OCI-LY3 (cell line): Measurements from ENCODE around the gene PCDHGC5.

Experiments
- H2AFZ ChIP-seq: fragments of 200-600, 300-600 bp; shearing (Covaris generic); 2 replicates; pipeline ENCODE4 v1.6.0; 2014; ENCODE audit warnings: antibody characterized with exemption, low read depth, low read length
- H3K27ac ChIP-seq: fragments of 200-600, 300-600 bp; sonication (generic); 2 replicates; pipeline ENCODE4 v1.5.1; 2014; ENCODE audit warnings: mild to moderate bottlenecking, low read length, moderate library complexity, mixed read lengths
- H3K27me3 ChIP-seq: fragments of 200-600, 300-600 bp; sonication (generic); 2 replicates; pipeline ENCODE4 v1.6.1; 2014; ENCODE audit warnings: low read depth, low read length, mixed read lengths
- H3K36me3 ChIP-seq: fragments of 200-600, 300-600 bp; sonication (generic); replicated peaks from 2 replicates; pipeline ENCODE3; 2014; ENCODE audit warnings: low read depth, low read length, mixed read lengths
- H3K4me1 ChIP-seq: fragments of 300-600, 200-600 bp; sonication (generic); 2 replicates; pipeline ENCODE4 v1.6.1; 2014; ENCODE audit warnings: low read length, mixed read lengths
- H3K4me2 ChIP-seq: fragments of 200-600, 300-600 bp; sonication (generic); 2 replicates; pipeline ENCODE4 v1.6.1; 2014; ENCODE audit warnings: low read length, mixed read lengths
- H3K4me3 ChIP-seq: fragments of 300-600, 200-600 bp; sonication (generic); 2 replicates; pipeline ENCODE4 v1.5.1; 2014; ENCODE audit warnings: antibody characterized with exemption, mild to moderate bottlenecking, low read length, moderate library complexity
- H3K79me2 ChIP-seq: fragments of 300-600, 200-600 bp; shearing (Covaris generic); 2 replicates; pipeline ENCODE4 v1.6.1; 2014; ENCODE audit warnings: mild to moderate bottlenecking, low read length, mixed read lengths
- H3K9ac ChIP-seq: fragments of 300-600, 200-600 bp; shearing (Covaris generic); 2 replicates; pipeline ENCODE4 v1.6.0; 2014; ENCODE audit warnings: mild to moderate bottlenecking, low read length, moderate library complexity
- H3K9me3 ChIP-seq: fragments of 200-600, 300-600 bp; shearing (Covaris generic); 2 replicates; pipeline ENCODE4 v1.6.1; 2014; ENCODE audit warnings: low read length, mixed read lengths; ENCODE audit not compliant: insufficient read depth
- H4K20me1 ChIP-seq: fragments of 200-600, 300-600 bp; sonication (generic); 2 replicates; pipeline ENCODE4 v1.6.1; 2016; ENCODE audit warnings: low read length, mixed read lengths; ENCODE audit not compliant: insufficient read depth
- CTCF ChIP-seq: fragments of 200-600, 300-600 bp; sonication (generic); IDR thresholded peaks from 2 replicates; pipeline ENCODE4 v1.5.1; 2014; ENCODE audit warnings: antibody characterized with exemption, low read length, low read depth
- EZH2phosphoT487 ChIP-seq: fragments of 200-600 bp; shearing (Covaris generic); IDR thresholded peaks from 2 replicates; pipeline ENCODE4 v1.6.1; 2018; ENCODE audit warnings: antibody characterized with exemption, mixed run types, low read depth

The PCDHGC5 gene

GRCh38 chr5:141488591-141489561 lies at the start of gene PCDHGC5:
TSS of gene PCDHGC5 (plus strand) at chr5:141489081. CDS start at chr5:141489241, 160 bp downstream.
- no peaks in the 10 kb centered on the region for H4K20me1 ChIP-seq
- H3K27me3 ChIP-seq, result peaks cover 11% of the 10 kb centered on the region
- H3K4me3 ChIP-seq, result no peak within 1 kb of the TSS
- no peak within 1 kb of the TSS for H3K9ac ChIP-seq
- no peaks in the 10 kb centered on the region for H3K4me1 ChIP-seq
- H3K4me2 ChIP-seq, result no peak within 1 kb of the TSS
- no peak within 1 kb of the TSS for H2AFZ ChIP-seq
- H3K79me2 ChIP-seq, result no peaks in the 10 kb centered on the region
- no peaks in the 10 kb centered on the region for H3K36me3 ChIP-seq
- H3K27ac ChIP-seq, result no peak within 1 kb of the TSS
- no peak for TF ChIP-seq EZH2phosphoT487
- no peak for TF ChIP-seq CTCF
- no peaks in the 10 kb centered on the region for H3K9me3 ChIP-seq

GRCh38 chr5:141439411-141440141 lies 49.3 kb upstream of the PCDHGC5 start:
- no peaks in the 10 kb centered on the region for H4K20me1 ChIP-seq
- no peak overlapping the region for H2AFZ ChIP-seq
- no peak overlapping the region for H3K4me2 ChIP-seq
- peaks cover 5% of the 10 kb centered on the region; the same call in 1 of the 2 replicates for H3K27me3 ChIP-seq
- H3K36me3 ChIP-seq, result no peaks in the 10 kb centered on the region
- no peaks in the 10 kb centered on the region for H3K4me1 ChIP-seq
- H3K9me3 ChIP-seq, result no peaks in the 10 kb centered on the region
- H3K27ac ChIP-seq, result no peak overlapping the region
- no peak for TF ChIP-seq CTCF
- TF ChIP-seq EZH2phosphoT487, result no peak
- no peak overlapping the region for H3K9ac ChIP-seq
- H3K79me2 ChIP-seq, result no peaks in the 10 kb centered on the region
- no peak overlapping the region for H3K4me3 ChIP-seq

- H3K27me3 ChIP-seq, result peaks cover 5% of the 10 kb centered on the region; the same call in 1 of the 2 replicates
- H3K36me3 ChIP-seq, result no peaks in the 10 kb centered on the region
- H3K79me2 ChIP-seq, result no peaks in the 10 kb centered on the region
- no peak overlapping the region for H3K27ac ChIP-seq
- H3K4me3 ChIP-seq, result no peak overlapping the region
- no peak overlapping the region for H2AFZ ChIP-seq
- H3K9ac ChIP-seq, result no peak overlapping the region
- no peaks in the 10 kb centered on the region for H4K20me1 ChIP-seq
- no peaks in the 10 kb centered on the region for H3K4me1 ChIP-seq
- no peak overlapping the region for H3K4me2 ChIP-seq
- TF ChIP-seq CTCF (no peak), EZH2phosphoT487 (no peak)
- no peaks in the 10 kb centered on the region for H3K9me3 ChIP-seq
Measured at GRCh38 chr5:141440341-141440740, 48.5 kb upstream of the PCDHGC5 start.

- no peak overlapping the region for H3K4me3 ChIP-seq
- no peaks in the 10 kb centered on the region for H3K9me3 ChIP-seq
- H4K20me1 ChIP-seq, result no peaks in the 10 kb centered on the region
- no peak overlapping the region for H3K4me2 ChIP-seq
- no peak overlapping the region for H3K9ac ChIP-seq
- no peak for TF ChIP-seq CTCF
- TF ChIP-seq EZH2phosphoT487, result no peak
- no peak overlapping the region for H2AFZ ChIP-seq
- no peaks in the 10 kb centered on the region for H3K36me3 ChIP-seq
- H3K27ac ChIP-seq, result no peak overlapping the region
- H3K4me1 ChIP-seq, result no peaks in the 10 kb centered on the region
- no peaks in the 10 kb centered on the region for H3K79me2 ChIP-seq
- peaks cover 3% of the 10 kb centered on the region; the same call in 1 of the 2 replicates for H3K27me3 ChIP-seq
Measured at GRCh38 chr5:141441571-141442170, 47.2 kb upstream of the PCDHGC5 start.
